CD4-positive, CD25-positive, alpha-beta regulatory T cell (primary cell): Measurements from ENCODE around the gene HINT3. TPM values are rescaled to one million over a fixed set of nuclear protein-coding genes. Genes with fewer than 3 reads are reported as not detected.
"Not testable (repeated sequence)": the region's sequence is repeated elsewhere in the genome, so short reads cannot be mapped to it uniquely, and the experiment has no call there.

ENCODE experiments used
- ATAC-seq, 2 donors: fragments of 150-1000 bp; cut with Tn5 transposase; one replicate each; pipeline ENCODE4 v1.10.0; 2021; ENCODE audit warnings: low read depth in 2 of 2, moderate number of reproducible peaks in 2 of 2, moderate library complexity in 1 of 2
- DNase-seq, 3 donors: peaks; one replicate each; pipeline versions ENCODE4 v3.0.0 to v3.0.0-alpha.2; 2012 to 2022; ENCODE audit warnings: mixed read lengths in 1 of 3
- H3K27ac ChIP-seq: one replicate; pipeline ENCODE4 v1.7.0; 2013; ENCODE audit warnings: mild to moderate bottlenecking, low read length; ENCODE audit not compliant: insufficient read depth, poor library complexity, severe bottlenecking
- H3K27me3 ChIP-seq: one replicate; pipeline ENCODE4 v1.7.0; 2013; ENCODE audit warnings: low read length; ENCODE audit not compliant: control insufficient read depth, insufficient read depth
- H3K36me3 ChIP-seq: one replicate; pipeline ENCODE4 v1.7.0; 2013; ENCODE audit warnings: mild to moderate bottlenecking, low read length, moderate library complexity; ENCODE audit not compliant: control insufficient read depth, insufficient read depth
- H3K4me1 ChIP-seq: 2 replicates; pipeline ENCODE4 v1.7.0; 2013; ENCODE audit warnings: mild to moderate bottlenecking, low read length; ENCODE audit not compliant: insufficient read depth, control insufficient read depth, poor library complexity, severe bottlenecking
- H3K4me3 ChIP-seq: one replicate; pipeline ENCODE4 v1.7.0; 2013; ENCODE audit warnings: low read depth, mild to moderate bottlenecking, low read length, moderate library complexity
- H3K9me3 ChIP-seq, 2 experiments: 1 replicate in 1 of 2; 2 replicates in 1 of 2; pipeline ENCODE4 v1.7.0; 2013; ENCODE audit warnings: low read length in 2 of 2, mild to moderate bottlenecking in 1 of 2, moderate library complexity in 1 of 2; ENCODE audit not compliant: control insufficient read depth in 2 of 2
- H3K27ac Mint-ChIP-seq, 3 donors: one replicate each; pipeline ENCODE4 v1.8.0; 2020 to 2022; ENCODE audit warnings: mild to moderate bottlenecking in 3 of 3, mixed read lengths in 3 of 3, moderate library complexity in 2 of 3
- H3K27me3 Mint-ChIP-seq: one replicate; pipeline ENCODE4 v1.8.0; 2022; ENCODE audit warnings: mild to moderate bottlenecking, mixed read lengths
- H3K36me3 Mint-ChIP-seq: one replicate; pipeline ENCODE4 v1.8.0; 2020; ENCODE audit warnings: mixed read lengths
- H3K4me1 Mint-ChIP-seq, 4 donors: one replicate each; pipeline ENCODE4 v1.8.0; 2020 to 2022; ENCODE audit warnings: mixed read lengths in 4 of 4, mild to moderate bottlenecking in 1 of 4
- H3K4me3 Mint-ChIP-seq, 4 donors: one replicate each; pipeline ENCODE4 v1.8.0; 2020 to 2022; ENCODE audit warnings: mild to moderate bottlenecking in 4 of 4, mixed read lengths in 4 of 4, moderate library complexity in 3 of 4
- H3K9me3 Mint-ChIP-seq, 7 donors: one replicate each; pipeline ENCODE4 v1.8.0; 2020 to 2022; ENCODE audit warnings: mixed read lengths in 7 of 7, mild to moderate bottlenecking in 3 of 7, moderate library complexity in 2 of 7
- polyA plus RNA-seq, 4 donors: library from polyadenylated mRNA; unstranded; fragments of 300-500 nt; fragmentation: Illumina TruSeq; gene quantifications; one replicate each; pipeline ENCODE4 v1.2.3, GENCODE V29; 2021
- total RNA-seq: library from RNA; stranded (reverse); gene quantifications from one replicate; pipeline ENCODE4 v1.2.3, GENCODE V29; 2022

The HINT3 gene
- total RNA-seq (11.6 TPM), polyA plus RNA-seq (10 to 100 TPM in 2 of 4 donors, 1 to 10 TPM in 2; 8.3 to 13.9 (median 9.8) TPM)

DNA sequence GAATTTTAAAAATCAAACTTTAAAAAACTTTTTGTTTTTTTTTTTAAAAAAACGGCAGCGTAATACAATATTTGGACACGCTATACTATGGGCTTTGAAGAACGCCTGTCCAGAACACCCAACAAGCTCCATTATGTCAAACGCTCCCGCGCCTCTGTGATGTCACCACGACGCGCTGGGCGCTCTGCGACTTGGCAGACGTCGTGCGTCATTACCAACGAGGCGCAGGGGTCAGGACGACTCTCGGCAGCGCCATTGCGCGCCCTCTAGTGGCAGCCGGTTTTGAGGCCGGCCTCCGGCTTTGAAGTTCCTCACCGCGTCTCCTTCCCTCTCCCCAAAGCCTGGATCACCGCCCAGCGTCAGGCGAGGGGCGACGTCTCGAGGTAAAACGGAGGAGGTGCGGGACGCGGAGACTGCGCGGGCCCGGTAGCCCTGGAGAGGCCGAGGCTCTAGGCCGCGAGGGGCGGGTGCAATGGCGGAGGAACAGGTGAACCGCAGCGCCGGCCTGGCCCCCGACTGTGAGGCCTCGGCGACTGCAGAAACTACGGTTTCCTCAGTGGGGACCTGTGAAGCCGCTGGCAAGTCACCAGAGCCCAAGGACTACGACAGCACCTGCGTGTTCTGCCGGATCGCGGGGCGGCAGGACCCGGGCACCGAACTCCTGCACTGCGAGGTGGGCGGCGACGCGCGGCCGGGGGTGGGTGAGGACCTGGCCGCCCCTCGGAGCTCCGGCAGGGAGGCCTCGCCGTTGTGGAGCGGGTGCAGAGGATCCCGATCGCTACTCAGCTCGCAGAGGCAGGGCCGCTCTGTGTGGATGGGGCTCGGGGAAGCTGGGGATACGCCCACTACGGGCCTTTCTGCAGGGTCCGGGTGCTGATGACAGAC, at the start of gene HINT3:
Gene HINT3, plus strand, starts transcription at position 265 of the 885 bp plus-strand sequence. Its CDS starts 208 bp downstream, at position 473.
- ATAC-seq (peak; percentile 93 to 94), DNase-seq (peak; percentile 96 to 98 (median 96))
- no peak within 1 kb of the TSS for H3K4me3 Mint-ChIP-seq
- peaks cover 2% of the 10 kb centered on the region for H3K27me3 ChIP-seq
- H3K36me3 Mint-ChIP-seq = no peaks in the 10 kb centered on the region
- H3K27ac ChIP-seq = peak within 1 kb of the TSS; percentile 92
- no peaks in the 10 kb centered on the region for H3K9me3 Mint-ChIP-seq
- peak within 1 kb of the TSS; percentile 91 for H3K4me3 ChIP-seq
- H3K4me1 ChIP-seq = peaks cover 18% of the 10 kb centered on the region
- H3K27ac Mint-ChIP-seq = no peak within 1 kb of the TSS
- peaks cover 9 to 14% (median 12%) of the 10 kb centered on the region in 4 donors for H3K4me1 Mint-ChIP-seq
- peaks cover 6% of the 10 kb centered on the region for H3K27me3 Mint-ChIP-seq
- H3K9me3 ChIP-seq = no peaks in the 10 kb centered on the region
- H3K36me3 ChIP-seq = no peaks in the 10 kb centered on the region

DNA sequence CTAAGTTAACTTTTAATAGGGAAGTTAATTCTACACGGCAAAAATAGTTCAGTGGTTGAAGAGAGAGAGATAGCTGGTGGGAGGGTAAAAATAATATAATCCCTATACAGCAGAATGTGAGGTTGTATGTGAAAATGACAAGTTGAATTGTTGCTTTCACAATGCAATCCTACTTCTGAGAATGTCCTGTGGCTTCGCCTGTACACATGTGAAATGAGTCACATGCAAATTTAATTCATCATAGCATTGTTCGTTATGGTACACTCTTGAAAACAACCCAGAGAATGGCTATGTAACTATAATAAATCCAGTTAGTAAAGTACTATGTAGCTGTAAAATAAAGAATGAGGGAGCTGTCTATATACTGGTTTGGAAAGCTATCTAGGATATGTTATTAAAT, 46.0 kb upstream of the HINT3 start:
- no peaks in the 10 kb centered on the region for H3K27me3 Mint-ChIP-seq
- H3K4me3 ChIP-seq = no peak overlapping the region
- peaks cover 19% of the 10 kb centered on the region for H3K36me3 Mint-ChIP-seq
- peak in 1 of 3 donors; percentile 71 for DNase-seq
- no peak overlapping the region for H3K27ac Mint-ChIP-seq
- peak in 1 of 2 donors; percentile 31 for ATAC-seq
- H3K9me3 Mint-ChIP-seq = no peaks in the 10 kb centered on the region
- no peaks in the 10 kb centered on the region for H3K4me1 ChIP-seq
- no peak overlapping the region for H3K27ac ChIP-seq
- H3K9me3 ChIP-seq = no peaks in the 10 kb centered on the region
- peaks cover 3 to 6% (median 5%) of the 10 kb centered on the region in 4 donors for H3K4me1 Mint-ChIP-seq
- H3K27me3 ChIP-seq = no peaks in the 10 kb centered on the region
- H3K4me3 Mint-ChIP-seq = no peak overlapping the region
- H3K36me3 ChIP-seq = peaks cover 13% of the 10 kb centered on the region

DNA sequence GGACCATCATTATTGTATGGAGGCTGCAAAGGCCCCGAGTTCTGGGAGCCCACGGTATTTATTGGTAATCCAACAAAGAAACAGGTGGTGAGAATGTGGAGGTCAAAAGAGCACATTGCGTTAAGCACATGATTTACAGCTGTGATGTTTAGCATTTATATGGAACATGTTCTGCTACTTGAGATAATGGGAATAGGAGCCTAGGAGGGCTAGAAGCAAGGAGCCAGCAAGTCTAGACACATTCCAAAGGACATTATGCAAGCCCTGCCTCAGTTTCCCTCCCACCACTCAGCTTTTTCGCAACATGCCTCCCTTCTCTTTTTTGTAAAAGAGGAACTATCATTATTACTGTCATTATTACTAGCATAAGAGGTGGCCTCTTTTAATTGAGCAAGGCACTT, 45.5 kb upstream of the HINT3 start:
- DNase-seq, H3K9me3 Mint-ChIP-seq, ATAC-seq, H3K27ac ChIP-seq, H3K4me1 Mint-ChIP-seq, H3K27me3 Mint-ChIP-seq, H3K4me3 ChIP-seq, H3K27ac Mint-ChIP-seq, H3K4me3 Mint-ChIP-seq, H3K27me3 ChIP-seq, H3K9me3 ChIP-seq, H3K4me1 ChIP-seq: not testable (repeated sequence)
- H3K36me3 ChIP-seq = peaks cover 18% of the 10 kb centered on the region
- H3K36me3 Mint-ChIP-seq = peaks cover 23% of the 10 kb centered on the region

DNA sequence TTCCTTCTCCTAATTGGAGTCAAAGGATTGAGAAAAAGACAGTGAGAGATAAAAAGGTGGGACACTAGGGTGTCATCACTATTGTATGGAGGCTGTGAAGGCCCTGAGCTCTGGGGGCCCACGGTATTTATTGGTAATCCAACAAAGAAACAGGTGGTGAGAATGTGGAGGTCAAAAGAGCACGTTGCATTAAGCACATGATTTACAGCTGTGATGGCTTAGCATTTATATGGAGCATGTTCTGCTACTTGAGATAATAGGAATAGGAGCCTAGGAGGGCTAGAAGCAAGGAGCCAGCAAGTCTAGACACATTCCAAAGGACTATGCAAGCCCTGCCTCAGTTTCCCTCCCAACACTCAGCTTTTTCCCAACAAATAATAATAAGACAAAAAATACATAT, 44.1 kb upstream of the HINT3 start:
- H3K9me3 Mint-ChIP-seq, H3K4me3 Mint-ChIP-seq, H3K4me1 Mint-ChIP-seq, H3K4me1 ChIP-seq, H3K9me3 ChIP-seq, H3K27me3 ChIP-seq, DNase-seq, H3K4me3 ChIP-seq, H3K27ac ChIP-seq, H3K27ac Mint-ChIP-seq, H3K27me3 Mint-ChIP-seq, ATAC-seq: not testable (repeated sequence)
- H3K36me3 Mint-ChIP-seq = peaks cover 34% of the 10 kb centered on the region
- H3K36me3 ChIP-seq = peaks cover 24% of the 10 kb centered on the region

DNA sequence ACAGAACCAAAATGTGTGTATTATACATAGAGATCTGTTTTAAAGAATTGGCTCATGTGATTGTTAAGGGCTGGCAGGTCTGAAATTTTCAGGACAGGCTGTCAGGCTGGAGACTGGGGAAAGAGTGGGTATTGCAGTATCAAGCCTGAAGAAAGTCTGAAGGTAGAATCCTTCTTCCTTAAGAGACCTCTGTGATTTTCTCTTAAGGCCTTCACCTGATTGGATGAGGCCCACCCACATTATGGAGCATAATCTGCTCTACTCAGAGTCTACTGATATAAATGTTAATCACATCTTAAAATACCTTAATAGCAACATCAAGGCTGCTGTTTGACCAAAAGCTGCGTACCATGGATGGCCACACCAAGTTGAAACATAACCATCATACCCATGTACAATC, 43.4 kb upstream of the HINT3 start:
- peaks cover 33% of the 10 kb centered on the region for H3K36me3 Mint-ChIP-seq
- Histone ChIP-seq H3K36me3 (peaks cover 24% of the 10 kb centered on the region), H3K4me3 (no peak overlapping the region), H3K9me3 (no peaks in the 10 kb centered on the region), H3K27me3 (no peaks in the 10 kb centered on the region), H3K4me1 (no peaks in the 10 kb centered on the region), H3K27ac (no peak overlapping the region)
- H3K27me3 Mint-ChIP-seq = no peaks in the 10 kb centered on the region
- H3K9me3 Mint-ChIP-seq = no peaks in the 10 kb centered on the region
- ATAC-seq (no peak), DNase-seq (no peak)
- H3K4me3 Mint-ChIP-seq = no peak overlapping the region
- peaks cover 7 to 15% (median 11%) of the 10 kb centered on the region in 4 donors for H3K4me1 Mint-ChIP-seq
- no peak overlapping the region for H3K27ac Mint-ChIP-seq

DNA sequence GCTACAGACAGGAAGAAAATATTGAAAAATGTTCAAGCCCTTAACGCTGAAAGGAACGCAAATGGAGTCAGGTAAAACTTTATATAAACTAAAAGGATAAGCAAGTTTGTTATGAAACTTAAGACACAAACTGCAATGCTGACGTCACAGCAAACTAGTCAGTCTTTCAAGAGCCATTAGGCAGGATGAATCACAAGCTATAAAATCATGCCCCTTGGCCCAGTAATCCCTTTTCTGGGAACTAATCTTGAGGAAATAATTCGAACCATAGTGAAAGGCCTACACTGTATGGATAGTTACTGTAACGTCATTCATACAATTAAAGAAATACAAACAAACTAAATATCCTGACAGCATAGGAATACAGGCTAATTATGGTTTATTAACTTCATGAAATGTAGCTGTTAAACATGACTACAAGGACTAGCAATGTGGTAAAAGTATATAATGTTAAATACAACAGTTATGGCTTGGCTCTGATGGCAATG, 42.7 kb upstream of the HINT3 start:
- H3K27ac Mint-ChIP-seq = peak overlapping the region in 1 of 3 donors; percentile 14
- Histone ChIP-seq H3K27me3 (no peaks in the 10 kb centered on the region), H3K4me3 (no peak overlapping the region), H3K4me1 (peaks cover 5% of the 10 kb centered on the region), H3K36me3 (peaks cover 24% of the 10 kb centered on the region), H3K9me3 (no peaks in the 10 kb centered on the region), H3K27ac (no peak overlapping the region)
- no peaks in the 10 kb centered on the region for H3K9me3 Mint-ChIP-seq
- ATAC-seq (no peak), DNase-seq (no peak)
- no peaks in the 10 kb centered on the region for H3K27me3 Mint-ChIP-seq
- H3K4me3 Mint-ChIP-seq = no peak overlapping the region
- peaks cover 31% of the 10 kb centered on the region for H3K36me3 Mint-ChIP-seq
- peaks cover 15 to 22% (median 17%) of the 10 kb centered on the region in 4 donors for H3K4me1 Mint-ChIP-seq

DNA sequence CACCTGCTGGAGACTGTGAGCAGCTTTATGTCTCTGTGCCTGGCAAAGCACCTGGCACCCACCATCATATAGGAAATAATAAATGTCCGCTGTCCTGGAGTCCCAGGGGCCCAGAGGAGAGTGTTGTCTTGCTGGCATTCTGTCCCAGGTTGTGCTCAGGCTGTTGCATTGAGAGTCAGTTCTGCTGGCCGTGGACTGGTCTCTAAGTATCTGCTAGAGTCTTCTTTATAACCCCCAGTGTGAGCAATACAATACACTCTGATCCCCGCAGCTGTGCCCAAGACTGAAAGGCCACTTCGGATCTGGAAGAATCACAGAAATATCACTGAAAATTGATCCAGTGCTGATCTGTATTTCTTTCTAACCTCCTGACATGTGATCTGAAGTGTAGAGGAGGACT, 38.3 kb upstream of the HINT3 start:
- H3K36me3 Mint-ChIP-seq = peaks cover 39% of the 10 kb centered on the region
- H3K9me3 Mint-ChIP-seq = no peaks in the 10 kb centered on the region
- H3K4me3 Mint-ChIP-seq = no peak overlapping the region
- Histone ChIP-seq H3K9me3 (no peaks in the 10 kb centered on the region), H3K27ac (peak overlapping the region; percentile 62), H3K36me3 (peaks cover 43% of the 10 kb centered on the region), H3K27me3 (no peaks in the 10 kb centered on the region), H3K4me3 (peak overlapping the region; percentile 60), H3K4me1 (peaks cover 15% of the 10 kb centered on the region)
- ATAC-seq (no peak), DNase-seq (no peak)
- peak overlapping the region; percentile 15 to 88 (median 84) for H3K27ac Mint-ChIP-seq
- peaks cover 15 to 29% (median 21%) of the 10 kb centered on the region in 4 donors for H3K4me1 Mint-ChIP-seq
- H3K27me3 Mint-ChIP-seq = no peaks in the 10 kb centered on the region
